ENCODE measurements around the gene MPPE1.
"Not testable (repeated sequence)": the region's sequence is repeated elsewhere in the genome, so short reads cannot be mapped to it uniquely, and the experiment has no call there.

MPPE1 gene

GRCh38 chr18:11923450-11923849 lies 15.3 kb upstream of the MPPE1 start:
- DNase-seq: no peak

DNA sequence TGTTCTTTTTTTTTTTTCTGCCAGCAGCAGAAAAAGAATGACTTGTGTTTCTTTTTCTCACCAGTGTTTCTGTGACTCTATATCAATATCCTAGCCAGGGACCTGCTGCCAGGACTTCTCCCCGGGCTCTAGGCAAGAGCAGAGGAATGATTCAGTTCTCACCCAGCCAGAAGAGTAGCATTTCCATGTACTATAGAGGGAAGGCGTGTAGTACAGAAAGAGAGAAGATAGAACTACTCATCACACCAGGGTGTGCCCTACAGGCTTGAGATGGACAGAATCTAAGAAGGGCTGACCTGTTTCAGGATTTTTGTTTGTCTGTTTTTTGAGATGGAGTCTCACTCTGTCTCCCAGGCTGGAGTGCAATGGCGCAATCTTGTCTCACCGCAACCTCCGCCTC lies 11.4 kb upstream of the MPPE1 start:
- not testable (repeated sequence) for DNase-seq

DNA sequence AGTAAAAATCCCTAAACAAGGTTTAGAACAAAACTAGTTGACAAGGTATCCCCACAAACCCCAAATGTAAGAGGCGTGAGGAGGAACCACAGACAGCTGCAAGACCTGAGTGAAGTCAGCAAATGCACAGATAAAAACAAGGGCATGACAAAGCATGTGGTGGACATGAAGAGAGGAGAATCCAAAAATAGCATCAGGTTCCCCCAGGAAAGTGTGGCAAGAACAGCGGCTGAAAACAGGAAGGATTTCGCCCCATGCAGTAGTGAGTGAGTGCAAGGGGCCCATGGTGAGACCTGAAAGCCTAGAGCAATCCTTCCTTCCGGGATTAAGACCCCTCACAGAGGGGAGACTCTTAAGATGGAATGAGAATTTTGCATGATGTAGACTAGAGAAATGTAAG lies 8.8 kb upstream of the MPPE1 start:
- not testable (repeated sequence) for DNase-seq

- DNase-seq: no peak
Measured at GRCh38 chr18:11909591-11910026, 1.5 kb upstream of the MPPE1 start.

- peak; percentile 23 for DNase-seq
Measured at GRCh38 chr18:11909061-11909455, 941 bp upstream of the MPPE1 start.

DNA sequence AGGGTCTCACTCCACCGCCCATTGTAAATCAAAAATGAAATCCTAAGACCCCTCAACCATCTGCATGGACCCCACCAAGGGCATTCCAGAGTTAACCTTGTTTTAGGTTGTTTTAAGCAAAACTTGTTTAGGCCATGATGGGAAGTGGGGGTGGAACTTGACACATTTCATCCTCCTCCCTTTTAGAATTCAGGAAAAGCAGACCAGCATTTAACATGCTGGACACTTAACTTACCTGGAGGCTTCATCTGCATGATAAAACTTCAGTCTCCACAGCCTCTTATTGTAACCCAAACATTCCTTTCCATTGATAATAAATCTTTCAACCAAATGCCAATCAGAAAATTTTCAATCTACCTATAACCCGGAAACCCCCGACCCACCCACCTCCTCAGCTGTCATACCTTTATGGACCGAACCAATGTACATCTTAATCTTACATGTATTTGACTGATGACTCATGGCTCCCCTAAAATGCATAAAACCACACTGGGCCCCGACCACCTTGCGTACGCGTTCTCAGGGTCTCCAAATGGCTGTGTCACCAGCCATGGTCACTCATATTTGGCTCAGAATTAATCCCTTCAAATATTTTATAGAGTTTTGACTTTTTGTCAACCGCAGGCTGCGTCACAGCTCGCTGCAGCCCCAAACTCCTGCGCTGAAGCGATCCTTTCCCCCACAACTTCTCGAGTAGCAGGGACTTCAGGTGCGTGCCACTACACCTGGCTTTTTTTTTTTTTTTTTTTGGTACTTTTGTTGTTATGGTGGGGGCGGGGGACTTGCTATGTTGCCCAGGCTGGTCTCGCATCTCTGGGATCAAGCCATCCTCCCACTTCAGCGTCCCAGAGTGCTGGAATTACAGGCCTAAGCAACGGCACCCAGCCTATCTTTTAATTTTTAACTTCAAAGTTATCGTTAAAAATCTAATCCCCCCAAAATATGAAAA lies 917 bp downstream of the MPPE1 start:
- DNase-seq: no peak

DNA sequence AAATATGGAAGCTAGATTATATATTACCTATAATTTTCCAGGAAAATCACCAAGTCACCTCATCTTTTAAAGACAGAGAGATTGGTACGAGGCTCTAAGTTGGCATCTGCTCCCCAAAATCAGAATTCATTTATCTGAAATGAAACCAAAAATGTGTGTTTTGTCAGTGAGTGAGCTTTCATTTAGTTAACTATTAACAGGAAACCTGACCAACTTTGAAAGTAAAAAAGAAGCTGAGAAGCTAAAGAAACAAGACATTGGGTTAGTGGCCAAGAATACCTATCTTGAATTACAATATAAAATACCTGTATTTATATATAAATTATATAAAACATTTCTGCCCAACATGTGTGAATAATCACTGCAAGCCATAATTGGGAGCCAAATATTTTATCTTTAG lies 1.9 kb downstream of the MPPE1 start:
- no peak for DNase-seq

DNA sequence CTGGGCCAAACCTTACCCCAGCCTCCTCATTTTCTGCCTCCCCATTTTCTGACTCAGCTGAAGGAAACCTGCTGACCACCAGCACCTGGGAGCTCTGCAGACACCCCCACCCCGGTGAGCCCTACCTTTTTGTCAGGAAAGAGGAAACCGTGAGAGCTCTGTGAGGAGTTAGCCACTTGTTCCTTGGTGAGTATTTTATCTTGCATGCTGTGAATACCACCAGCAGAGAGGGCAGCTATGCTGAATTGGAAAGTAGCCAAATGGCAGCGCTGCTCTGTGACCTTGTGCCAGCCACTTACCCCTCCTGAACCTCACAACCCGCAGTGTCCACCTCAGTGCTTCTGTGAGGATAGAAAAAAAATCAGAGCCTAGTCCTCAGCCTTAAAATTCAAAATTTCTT lies 2.5 kb downstream of the MPPE1 start:
- DNase-seq: no peak

GRCh38 chr18:11902522-11903292 lies 5.4 kb downstream of the MPPE1 start:
- no peak for DNase-seq

DNA sequence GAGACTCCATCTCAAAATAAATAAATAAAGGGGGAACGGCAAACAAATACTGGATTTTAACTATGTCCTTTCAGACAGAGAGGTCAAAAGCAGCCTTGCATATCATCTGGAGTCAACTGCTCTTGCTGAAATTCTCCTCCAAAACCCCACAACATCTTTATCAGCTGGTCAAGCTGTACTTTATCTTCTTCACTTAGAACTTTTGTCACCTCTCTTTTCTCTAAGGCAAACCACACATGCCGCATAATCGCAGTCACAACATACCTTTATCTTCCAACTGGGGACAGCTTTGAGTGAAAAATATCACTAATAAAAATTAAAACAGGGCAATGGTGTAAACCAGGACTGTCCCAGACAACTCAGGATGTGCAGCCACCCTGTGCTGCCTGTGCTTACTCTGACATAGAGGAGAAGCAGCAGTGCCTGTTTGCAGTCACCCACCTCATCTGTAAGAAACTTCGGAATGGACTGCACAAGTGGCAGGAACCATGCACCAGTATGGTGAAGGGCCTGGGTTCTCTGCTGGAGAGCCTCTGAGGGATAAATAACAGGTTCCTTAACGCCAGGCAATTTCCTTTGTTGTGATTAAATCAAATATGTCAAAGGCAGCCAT lies 6.2 kb downstream of the MPPE1 start:
- DNase-seq: no peak

DNA sequence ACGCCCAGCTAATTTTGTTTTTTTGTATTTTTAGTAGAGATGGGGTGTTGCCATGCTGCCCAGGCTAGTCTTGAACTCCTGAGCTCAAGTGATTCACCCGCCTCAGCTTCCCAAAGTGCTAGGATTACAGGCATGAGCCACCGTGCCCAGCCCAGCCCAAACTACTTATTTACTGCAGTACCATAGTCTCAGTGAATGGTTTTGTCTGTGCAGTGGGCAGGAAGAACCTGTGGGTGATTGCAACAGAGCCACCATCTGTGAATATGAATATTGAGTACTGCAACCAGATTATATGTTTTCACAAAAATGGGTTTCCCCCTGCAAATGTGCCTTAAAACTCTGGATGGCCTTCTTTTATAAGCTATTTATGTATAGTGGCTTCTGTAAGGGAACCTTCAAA lies 9.1 kb downstream of the MPPE1 start:
- DNase-seq: no peak

DNA sequence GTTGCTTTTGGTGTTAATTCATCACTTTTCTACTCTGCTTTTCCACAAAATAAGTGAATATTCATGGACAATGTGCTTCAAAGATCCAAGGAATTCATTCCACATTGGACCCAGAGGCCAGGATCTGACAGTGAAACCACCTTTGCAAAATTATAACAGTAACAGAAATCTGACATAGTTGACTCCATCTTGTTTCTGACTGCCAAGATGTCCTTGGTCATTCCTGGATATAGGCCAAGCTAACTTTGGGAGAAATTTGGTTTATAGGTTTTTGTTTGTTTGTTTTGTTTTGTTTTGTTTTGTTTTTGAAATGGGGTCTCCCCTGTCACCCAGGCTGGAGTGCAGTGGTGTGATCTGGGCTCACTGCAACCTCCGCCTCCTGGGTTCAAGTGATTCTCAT lies 10.3 kb downstream of the MPPE1 start:
- DNase-seq: no peak

- not testable (repeated sequence) for DNase-seq
Measured at GRCh38 chr18:11892438-11892837, 15.7 kb downstream of the MPPE1 start.

DNA sequence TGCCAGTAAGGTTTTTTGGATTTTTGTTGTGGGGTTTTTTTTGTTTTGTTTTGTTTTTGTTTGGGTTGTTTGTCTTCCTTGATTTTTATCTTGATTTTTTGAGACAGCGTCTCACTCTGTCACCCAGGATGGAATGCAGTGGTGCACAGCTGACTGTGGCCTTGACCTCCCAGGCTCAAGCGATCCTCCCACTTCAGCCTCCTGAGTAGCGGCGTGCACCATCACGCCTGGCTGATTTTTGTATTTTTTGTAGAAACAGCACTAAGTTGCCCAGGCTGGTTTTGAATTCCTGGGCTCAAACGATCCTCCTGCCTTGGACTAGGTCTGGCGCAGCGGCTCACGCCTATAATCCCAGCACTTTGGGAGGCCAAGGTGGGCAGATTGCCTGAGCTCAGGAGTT lies 16.4 kb downstream of the MPPE1 start:
- DNase-seq: no peak

DNA sequence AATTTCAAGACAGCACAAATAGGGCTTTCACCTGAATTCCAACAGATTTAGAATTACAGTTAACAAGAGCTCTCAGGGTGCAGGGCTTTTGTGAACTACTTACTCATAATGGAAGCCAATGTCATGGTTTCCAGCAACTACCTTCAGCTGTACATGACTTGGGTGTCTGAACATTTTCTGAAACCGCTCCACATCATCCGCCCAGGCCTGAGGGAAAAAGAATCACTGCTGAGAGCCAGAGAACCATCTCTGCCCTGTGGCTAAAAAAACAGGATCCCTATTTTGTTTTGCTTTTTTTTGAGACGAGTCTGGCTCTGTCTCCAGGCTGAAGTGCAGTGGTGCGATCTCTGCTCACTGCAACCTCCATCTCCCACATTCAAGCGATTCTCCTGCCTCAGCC lies 18.8 kb downstream of the MPPE1 start:
- DNase-seq: no peak

DNA sequence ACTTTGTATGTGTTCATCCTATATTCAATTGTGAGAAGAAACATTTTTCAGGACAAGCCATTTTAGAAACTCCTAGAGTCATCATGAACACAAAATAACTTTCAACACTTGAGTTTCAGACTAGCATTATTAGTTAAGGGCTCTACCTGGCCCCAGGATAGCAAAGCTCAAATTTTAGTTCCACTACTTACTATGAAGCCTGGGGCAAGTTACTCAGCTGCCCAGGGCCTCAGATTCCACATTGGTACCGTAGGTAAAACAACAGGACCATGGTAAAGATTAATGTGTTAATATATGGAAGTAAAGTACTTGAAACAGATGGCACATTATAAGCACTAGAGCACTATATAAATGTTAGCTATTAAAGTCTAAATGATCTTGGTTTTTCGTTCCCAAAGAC lies 19.4 kb downstream of the MPPE1 start:
- no peak for DNase-seq

DNA sequence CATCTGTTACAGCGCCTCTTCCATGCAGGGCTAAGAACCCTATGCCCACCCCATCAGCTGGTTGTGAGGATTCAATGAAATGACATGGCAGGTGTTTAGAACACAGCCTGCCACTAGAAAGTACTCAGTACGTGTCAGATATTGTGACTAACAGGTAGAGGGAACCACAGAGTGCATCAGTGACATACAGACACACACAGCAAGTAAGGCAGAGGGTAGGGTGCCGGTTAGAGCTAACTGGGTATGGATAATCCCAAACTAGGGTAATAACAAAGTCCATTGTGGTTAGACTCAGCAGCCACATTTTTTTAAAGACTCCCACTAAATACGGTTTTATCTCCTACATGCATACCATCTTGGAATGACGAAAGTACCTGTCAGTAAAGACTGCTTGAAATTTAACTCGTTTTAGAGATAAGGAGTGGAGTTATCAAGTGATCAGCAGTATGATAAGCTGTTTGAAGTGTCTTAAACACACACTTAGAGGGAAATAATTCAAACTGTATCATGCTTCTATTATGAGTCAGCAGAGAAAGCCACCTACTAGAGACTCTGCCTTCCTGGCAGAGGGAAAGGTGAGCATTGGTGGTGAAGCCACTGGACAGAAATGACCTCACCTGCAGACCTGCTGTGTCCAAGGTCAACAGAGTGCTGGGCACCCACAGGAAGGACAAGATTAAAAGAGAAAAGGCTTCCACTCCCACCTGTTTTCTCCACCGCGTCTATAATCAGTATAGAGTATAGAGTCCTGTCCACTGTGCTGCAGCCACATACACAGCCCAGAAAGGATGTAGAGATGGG lies 20.6 kb downstream of the MPPE1 start:
- no peak for DNase-seq

DNA sequence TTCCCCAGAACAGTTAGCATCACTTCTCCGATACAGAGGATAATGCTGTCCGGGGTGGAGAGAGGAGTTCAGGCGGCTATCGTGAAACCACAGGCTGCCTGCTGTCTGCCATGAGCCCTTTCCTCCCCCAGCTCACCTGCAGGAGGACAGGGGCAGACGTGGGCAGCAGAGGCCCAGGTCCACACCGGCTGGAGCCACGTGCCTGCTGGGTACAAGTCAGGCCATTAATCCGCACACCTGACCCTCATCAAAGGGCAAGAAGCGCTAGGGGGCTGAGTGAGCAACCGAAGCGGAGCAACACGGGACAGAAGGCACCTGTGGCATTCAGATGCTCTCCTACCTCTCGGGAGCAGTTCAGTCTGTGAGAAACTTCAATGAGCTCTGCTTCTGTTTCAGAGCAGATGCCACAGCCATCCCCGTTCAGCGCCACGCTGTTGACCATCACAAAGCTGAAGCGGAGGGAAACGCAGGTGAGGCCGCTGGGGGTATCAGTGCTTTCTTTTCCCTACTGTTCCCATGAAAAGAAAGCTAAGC lies 21.5 kb downstream of the MPPE1 start:
- DNase-seq: no peak

DNA sequence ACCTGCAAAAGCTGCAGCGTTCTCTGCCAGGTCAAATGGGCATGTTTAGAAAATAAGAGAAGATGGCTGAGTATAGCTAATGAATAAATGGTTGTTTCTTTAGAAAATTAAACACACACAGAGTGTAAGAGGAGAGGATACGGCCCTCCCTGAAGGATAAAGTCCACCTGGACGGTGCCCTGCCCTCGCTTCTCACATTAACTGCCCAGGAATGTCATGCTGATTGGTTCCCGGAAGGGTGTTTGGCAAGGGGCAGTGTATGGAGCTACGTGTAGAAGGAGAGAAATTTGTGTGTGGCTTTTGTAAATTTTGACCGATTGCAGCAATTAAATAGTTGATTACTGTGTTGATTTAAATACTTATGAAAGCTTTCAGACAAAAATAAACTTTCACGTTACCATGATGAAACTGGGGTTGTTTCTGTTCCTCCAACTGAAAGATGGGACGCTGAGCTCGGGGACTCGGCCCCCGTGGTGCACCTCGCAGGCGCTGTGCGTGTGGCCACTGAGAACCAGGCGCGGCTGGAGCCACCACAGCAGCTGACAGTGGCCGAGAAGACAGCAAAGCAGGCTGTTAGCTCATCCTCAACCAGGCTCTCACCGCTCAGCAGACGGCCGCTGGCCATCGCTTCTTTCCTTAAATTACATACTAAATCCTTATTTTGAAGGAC lies 22.7 kb downstream of the MPPE1 start:
- DNase-seq: no peak

- no peak for DNase-seq
Measured at GRCh38 chr18:11884396-11885030, 23.6 kb downstream of the MPPE1 start.

DNA sequence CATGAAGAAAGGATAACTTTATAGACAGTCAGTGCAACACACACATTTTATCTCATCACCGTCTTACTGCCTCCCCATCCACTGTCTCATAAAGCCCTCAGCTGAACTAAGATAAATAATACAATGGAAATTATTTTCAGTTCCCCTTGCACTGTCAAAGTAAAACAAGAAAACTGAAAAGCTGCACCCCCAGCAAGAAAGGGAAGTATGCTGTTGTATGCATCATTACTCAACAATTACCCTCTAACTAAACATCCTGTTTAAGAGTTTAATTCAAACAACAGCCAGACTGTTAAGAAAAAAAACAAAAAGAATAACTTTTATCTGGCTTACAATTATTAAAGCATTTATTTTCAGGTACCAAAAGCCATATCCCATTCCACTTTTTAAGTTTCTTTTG lies 25.0 kb downstream of the MPPE1 start:
- no peak for DNase-seq

All from NCI-H1092 (cell line).